ENCODE measurements around the gene ROGDI.

Gene ROGDI, protein sequence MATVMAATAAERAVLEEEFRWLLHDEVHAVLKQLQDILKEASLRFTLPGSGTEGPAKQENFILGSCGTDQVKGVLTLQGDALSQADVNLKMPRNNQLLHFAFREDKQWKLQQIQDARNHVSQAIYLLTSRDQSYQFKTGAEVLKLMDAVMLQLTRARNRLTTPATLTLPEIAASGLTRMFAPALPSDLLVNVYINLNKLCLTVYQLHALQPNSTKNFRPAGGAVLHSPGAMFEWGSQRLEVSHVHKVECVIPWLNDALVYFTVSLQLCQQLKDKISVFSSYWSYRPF

DNA sequence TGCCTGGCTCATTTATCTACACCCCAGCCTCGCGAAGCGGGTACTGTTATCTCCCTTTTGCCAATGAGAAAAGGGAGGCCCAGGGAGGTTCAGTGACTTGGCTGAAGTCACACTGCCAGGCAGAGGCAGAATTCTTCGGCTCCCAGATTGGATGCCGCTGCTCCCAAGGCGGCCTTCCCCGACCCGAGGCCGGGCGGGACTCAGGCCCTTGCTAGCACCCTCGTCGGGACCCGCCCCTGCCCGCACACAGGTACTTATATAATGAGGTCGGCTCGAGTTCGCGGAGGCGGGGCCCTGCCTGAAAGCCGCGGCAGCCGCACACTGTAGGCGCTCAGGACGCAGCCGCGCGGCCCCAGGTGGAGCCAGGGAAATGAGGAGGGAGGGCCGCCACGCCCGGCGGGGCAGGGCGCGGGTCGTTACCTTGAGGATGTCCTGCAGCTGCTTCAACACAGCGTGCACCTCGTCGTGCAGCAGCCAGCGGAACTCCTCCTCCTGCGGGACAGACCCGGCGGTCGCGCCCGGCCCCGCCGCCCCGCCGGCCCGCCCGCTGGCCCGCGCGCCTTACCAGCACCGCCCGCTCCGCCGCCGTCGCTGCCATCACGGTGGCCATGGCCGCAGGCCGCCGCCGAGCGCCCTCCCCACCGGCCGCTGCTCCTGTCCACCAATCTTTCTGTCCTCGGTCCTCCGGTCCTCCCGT, at the start of gene ROGDI:
ROGDI (minus strand) TSS at position 672 of the 697 bp plus-strand sequence; CDS start at position 610, 62 bp downstream.
- TF ChIP-seq, protein P1, sequence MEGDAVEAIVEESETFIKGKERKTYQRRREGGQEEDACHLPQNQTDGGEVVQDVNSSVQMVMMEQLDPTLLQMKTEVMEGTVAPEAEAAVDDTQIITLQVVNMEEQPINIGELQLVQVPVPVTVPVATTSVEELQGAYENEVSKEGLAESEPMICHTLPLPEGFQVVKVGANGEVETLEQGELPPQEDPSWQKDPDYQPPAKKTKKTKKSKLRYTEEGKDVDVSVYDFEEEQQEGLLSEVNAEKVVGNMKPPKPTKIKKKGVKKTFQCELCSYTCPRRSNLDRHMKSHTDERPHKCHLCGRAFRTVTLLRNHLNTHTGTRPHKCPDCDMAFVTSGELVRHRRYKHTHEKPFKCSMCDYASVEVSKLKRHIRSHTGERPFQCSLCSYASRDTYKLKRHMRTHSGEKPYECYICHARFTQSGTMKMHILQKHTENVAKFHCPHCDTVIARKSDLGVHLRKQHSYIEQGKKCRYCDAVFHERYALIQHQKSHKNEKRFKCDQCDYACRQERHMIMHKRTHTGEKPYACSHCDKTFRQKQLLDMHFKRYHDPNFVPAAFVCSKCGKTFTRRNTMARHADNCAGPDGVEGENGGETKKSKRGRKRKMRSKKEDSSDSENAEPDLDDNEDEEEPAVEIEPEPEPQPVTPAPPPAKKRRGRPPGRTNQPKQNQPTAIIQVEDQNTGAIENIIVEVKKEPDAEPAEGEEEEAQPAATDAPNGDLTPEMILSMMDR (IDR thresholded peaks at IDR 0.05): no peak
- peak within 1 kb of the TSS; percentile 51 to 92 for H3K27ac ChIP-seq
- peak within 1 kb of the TSS; percentile 89 for H3K4me3 ChIP-seq
- DNase-seq (ENCODE audit: low spot score): no peak

DNA sequence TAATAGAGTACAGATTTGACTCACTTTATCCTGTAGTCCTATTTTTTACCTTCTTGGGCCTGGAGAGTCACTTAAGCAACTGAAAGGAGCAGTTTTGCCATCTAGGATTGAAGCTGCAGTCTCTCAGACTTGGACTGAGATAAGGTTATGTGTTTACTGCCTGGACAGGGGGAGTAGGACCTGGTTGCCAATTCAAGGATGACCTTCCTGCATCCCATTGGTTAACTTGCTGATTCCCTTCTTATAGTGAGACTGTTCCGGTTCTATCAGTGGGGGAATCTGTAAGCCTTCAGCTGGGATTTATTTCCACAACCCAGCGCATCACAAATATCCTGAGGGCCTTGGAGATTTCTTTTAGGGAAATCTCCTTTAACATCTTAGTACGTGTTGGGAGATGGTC, 47.8 kb upstream of the ROGDI start:
- Histone ChIP-seq H3K4me3 (peak overlapping the region; percentile 43), H3K27ac (no peak overlapping the region)
- TF ChIP-seq, protein P1 (IDR thresholded peaks at IDR 0.05): no peak

DNA sequence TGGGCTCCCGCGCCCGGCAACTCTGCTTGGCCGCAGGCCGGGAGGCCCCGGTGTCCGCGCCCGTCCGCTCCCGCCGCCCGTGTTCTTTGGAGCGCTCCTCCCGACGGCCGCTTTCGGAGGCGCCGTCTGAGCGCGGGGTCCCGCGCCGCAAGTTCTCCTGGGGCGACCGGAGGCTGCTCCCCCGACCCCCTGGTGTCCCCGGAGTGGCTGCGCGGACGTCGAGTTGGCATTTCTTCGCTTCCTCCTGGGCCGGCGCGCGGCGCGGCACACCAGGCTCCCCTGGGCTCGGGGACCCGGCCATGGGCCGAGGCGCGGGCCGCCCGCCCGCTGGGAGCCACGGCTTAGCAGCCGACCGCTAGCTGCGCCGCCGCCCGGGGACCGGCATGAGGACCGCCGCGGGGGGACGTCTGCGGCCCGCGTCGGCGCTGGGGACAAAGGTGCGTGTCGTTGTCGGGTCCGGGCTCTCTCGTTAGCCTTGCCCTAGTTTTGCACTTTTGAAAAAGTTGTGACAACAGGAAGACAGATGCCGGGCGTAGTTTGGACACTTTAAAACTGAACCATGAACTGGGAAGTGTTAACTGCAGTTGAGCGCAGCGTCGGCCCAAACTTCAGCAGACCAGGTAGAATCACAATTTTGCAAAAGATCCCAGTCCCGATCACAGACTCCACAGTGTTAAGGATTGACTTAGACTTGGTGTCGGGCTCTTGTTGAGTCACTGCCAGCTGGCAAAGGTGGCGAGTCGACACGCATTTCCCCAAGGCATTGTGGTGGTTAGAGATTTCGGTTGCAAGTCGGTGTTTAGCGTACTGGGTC, 45.5 kb upstream of the ROGDI start:
- DNase-seq (ENCODE audit: low spot score): peak; percentile 80
- Histone ChIP-seq H3K4me3 (peak overlapping the region; percentile 92), H3K27ac (peak overlapping the region; percentile 89 to 96)
- TF ChIP-seq, protein P1 (IDR thresholded peaks at IDR 0.05): no peak

More for the DNA sequence above, 47.8 kb upstream of the ROGDI start:
- no peak for DNase-seq (ENCODE audit: low spot score)

DNA sequence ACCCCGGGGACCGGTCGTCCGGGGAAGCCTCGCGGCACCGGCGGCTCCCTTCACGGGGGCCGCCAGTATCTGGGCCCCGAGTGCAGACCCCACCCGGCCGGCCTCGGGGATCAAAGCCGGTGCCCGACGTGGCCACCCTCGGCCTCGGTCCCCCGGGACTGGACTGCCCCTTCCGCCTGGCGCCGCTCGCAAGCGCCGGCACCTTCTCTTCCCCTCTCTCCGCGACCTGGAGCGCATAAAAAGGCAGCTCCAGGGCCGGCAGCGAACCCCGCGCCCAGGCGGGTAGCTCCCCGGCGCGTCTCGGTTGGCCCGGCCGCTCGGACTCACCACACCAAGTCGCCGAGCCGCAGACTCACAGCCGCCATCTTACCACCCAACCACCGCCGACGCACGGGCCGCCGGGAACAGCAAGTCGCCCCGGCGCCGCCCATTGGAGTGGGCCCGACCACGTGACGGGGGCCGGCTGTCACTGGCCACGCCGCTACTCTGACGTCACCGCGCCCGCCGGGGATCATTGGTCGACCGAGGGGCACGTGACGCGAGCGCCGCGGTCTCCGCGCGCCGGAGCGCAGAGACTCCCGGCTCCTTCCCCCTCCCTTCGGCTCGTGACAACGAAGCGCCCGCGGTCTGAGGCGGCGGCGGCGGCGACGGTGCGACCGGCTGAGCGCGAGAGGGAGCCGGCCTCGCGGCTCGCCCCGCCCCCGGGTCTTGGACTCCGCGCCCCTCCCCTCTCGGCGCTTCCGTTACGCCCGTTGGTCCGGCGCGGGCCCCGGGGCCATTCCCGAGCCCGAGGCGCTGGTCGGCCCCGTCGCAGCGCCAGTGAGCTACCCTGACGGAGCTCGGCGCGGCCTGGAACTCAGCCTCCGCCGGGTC, 44.7 kb upstream of the ROGDI start, which contains the start of the genes GLYR1 and UBN1:
GLYR1 (minus strand) TSS at position 388 of the 873 bp plus-strand sequence; CDS start at position 365, 23 bp downstream.
UBN1 (plus strand) TSS at position 581 of the 873 bp plus-strand sequence. CDS start 5,437 bp downstream, outside the sequence.
- peak; percentile 99 for DNase-seq (ENCODE audit: low spot score)
- TF ChIP-seq, protein P1 (IDR thresholded peaks at IDR 0.05): no peak
- Histone ChIP-seq H3K27ac (peak within 1 kb of the TSS; percentile 89 to 96), H3K4me3 (peak within 1 kb of the TSS; percentile 92)

DNA sequence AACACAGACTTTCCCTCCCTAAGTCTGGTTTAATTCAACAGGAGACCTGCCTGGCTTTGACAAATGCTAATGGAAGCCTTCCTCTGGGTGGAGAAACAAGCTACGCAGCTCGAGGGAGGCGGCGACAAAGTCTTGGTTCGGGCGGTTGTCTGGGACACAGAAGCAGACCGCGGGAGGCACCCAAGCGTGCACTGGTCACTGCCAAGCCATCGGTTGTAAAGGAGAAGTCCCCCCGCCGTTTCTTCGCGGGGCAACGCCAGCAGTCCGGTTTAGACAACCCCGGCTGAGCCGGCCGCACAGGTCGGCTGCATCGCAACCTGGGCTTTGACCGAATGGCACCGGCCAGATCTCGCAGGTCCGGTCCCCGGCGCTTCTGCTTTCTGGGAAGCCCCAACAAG, 44.1 kb upstream of the ROGDI start:
- TF ChIP-seq, protein P1 (IDR thresholded peaks at IDR 0.05): no peak
- DNase-seq (ENCODE audit: low spot score): peak; percentile 82
- Histone ChIP-seq H3K4me3 (peak overlapping the region; percentile 92), H3K27ac (peak overlapping the region; percentile 89 to 96)

DNA sequence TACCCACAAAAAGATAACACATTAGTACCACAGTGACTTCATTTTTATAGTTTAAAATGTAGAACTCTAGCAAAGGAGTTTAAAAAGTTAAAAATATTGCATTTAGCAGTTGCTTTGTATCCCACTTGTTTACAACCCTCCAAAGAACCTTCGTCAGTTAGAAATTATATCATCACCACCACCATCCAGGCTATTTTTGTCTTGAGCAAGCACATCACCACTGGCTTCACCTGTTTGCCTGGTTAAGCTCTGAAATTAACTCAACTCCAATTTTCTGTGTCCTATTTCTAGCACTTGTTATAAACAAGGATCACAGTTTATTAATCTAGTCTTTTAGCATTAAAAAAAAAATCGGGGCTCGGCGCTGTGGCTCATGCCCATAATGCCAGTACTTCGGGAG, 38.6 kb upstream of the ROGDI start:
- TF ChIP-seq, protein P1 (IDR thresholded peaks at IDR 0.05): no peak
- DNase-seq (ENCODE audit: low spot score): no peak
- Histone ChIP-seq H3K27ac (no peak overlapping the region), H3K4me3 (no peak overlapping the region)

Data from coronary artery (tissue), 2 donors.